ENCODE measurements around the gene DDX1. TPM values are rescaled to one million over a fixed set of nuclear protein-coding genes. Genes with fewer than 3 reads are reported as not detected.

Gene DDX1
- total and polyA plus RNA-seq, 2 donors (not counting 1 experiment from before 2014, with no cell fraction given), result 13.2 to 52.6 TPM

DNA sequence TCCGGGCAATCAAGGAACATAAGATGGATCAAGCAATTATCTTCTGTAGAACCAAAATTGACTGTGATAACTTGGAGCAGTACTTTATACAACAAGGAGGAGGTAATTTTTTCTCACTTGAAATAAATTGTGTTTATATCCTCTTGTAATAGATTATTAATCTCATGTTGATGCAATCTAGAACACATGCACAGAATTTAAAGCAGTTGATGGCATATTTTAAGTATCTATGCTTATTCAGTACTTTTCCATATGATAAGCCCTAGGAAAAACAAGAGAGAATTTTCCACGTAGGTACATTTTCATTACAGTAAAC, 31.8 kb downstream of the DDX1 start:
- Histone ChIP-seq H4K20me1 (ENCODE audit: control insufficient read depth, insufficient read depth, low read length, poor library complexity, severe bottlenecking) (no peaks in the 10 kb centered on the region), H3K79me2 (ENCODE audit: control insufficient read depth, insufficient read depth, low read length) (no peaks in the 10 kb centered on the region), H3K9me3 (ENCODE audit: control extremely low read depth in 1 of 3, control insufficient read depth in 2 of 3, insufficient read depth in 1 of 3, low read length in 2 of 3) (peaks cover 0 to 2% (median 0%) of the 10 kb centered on the region in 3 donors), H3K27me3 (replicated peaks in 1 of 4; ENCODE audit: control extremely low read depth in 1 of 4, control insufficient read depth in 3 of 4, insufficient read depth in 4 of 4, low read length in 3 of 4) (no peaks in the 10 kb centered on the region), H3K27ac (ENCODE audit: low read length in 2 of 2) (no peak overlapping the region), H3K36me3 (replicated peaks in 1 of 2; ENCODE audit: control extremely low read depth in 1 of 2, control insufficient read depth in 1 of 2, extremely low read depth in 1 of 2, insufficient read depth in 2 of 2, low read length in 1 of 2) (peaks cover 19 to 84% of the 10 kb centered on the region in 2 experiments), H3K9ac (ENCODE audit: low read length) (no peak overlapping the region), H3K4me1 (ENCODE audit: control insufficient read depth in 2 of 2, insufficient read depth in 2 of 2, low read length in 2 of 2) (no peaks in the 10 kb centered on the region), H2AFZ (ENCODE audit: insufficient read depth, low read depth, low read length, poor library complexity, severe bottlenecking) (no peak overlapping the region), H3K4me3 (ENCODE audit: control extremely low read depth in 1 of 5, extremely low read depth in 1 of 5, insufficient read depth in 1 of 5, low read depth in 2 of 5, low read length in 4 of 5) (no peak overlapping the region), H3K4me2 (replicated peaks; ENCODE audit: low read depth, low read length, poor library complexity, severe bottlenecking) (no peak overlapping the region)
- DNase-seq (no peak), ATAC-seq (ENCODE audit: low read depth) (no peak)
- WGBS (ENCODE audit: insufficient coverage), result no CpG with 5 or more reads among the region's 2 CpGs
- intact Hi-C loops (cut with micrococcal nuclease), result no loop called here
- H3K27ac Mint-ChIP-seq, result no peak overlapping the region
- no peaks in the 10 kb centered on the region for H3K4me1 Mint-ChIP-seq
- ChIA-PET CTCF (no interaction called here), POLR2A (no interaction called here)
- H3K4me3 Mint-ChIP-seq, result no peak overlapping the region
- no peaks in the 10 kb centered on the region for H3K9me3 Mint-ChIP-seq (ENCODE audit: insufficient read depth)
- H3K27me3 Mint-ChIP-seq, result no peaks in the 10 kb centered on the region
- no peak for TF ChIP-seq EZH2 (IDR thresholded peaks at IDR 0.05; ENCODE audit: borderline replicate concordance, insufficient read depth, low read depth, low read length, poor library complexity, severe bottlenecking)
- TF ChIP-seq, protein P1, sequence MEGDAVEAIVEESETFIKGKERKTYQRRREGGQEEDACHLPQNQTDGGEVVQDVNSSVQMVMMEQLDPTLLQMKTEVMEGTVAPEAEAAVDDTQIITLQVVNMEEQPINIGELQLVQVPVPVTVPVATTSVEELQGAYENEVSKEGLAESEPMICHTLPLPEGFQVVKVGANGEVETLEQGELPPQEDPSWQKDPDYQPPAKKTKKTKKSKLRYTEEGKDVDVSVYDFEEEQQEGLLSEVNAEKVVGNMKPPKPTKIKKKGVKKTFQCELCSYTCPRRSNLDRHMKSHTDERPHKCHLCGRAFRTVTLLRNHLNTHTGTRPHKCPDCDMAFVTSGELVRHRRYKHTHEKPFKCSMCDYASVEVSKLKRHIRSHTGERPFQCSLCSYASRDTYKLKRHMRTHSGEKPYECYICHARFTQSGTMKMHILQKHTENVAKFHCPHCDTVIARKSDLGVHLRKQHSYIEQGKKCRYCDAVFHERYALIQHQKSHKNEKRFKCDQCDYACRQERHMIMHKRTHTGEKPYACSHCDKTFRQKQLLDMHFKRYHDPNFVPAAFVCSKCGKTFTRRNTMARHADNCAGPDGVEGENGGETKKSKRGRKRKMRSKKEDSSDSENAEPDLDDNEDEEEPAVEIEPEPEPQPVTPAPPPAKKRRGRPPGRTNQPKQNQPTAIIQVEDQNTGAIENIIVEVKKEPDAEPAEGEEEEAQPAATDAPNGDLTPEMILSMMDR (IDR thresholded peaks at IDR 0.05), result no peak

DNA sequence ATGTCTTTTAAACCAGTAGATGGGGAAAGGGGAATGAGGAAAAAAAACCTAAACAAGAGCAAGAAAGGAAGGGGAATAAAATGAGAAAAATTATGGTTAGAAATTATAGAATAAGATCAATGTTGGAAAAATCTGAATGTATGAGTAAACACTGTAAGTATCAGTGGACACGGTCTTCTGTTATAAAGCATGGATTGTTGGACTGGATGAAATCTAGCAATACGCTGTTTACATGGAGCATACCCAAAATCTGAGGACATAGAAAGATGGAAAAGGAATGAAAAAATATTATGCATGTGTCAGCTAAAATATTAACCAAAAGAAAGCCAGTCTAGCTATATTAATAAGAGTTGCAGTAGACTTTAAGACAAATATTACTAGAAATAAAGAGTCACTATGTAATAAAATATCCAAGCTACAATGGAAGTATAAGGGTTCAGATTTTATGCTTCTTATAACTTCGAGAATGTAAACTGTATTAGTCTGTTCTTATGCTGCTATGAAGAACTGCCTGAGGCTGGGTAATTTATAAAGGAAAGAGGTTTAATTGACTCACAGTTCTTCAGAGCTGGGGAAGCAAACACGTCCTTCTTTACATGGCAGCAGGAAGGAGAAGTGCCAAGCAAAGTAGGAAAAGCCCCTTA, 32.4 kb downstream of the DDX1 start:
- no peak overlapping the region for H3K4me3 ChIP-seq (ENCODE audit: control extremely low read depth in 1 of 5, extremely low read depth in 1 of 5, insufficient read depth in 1 of 5, low read depth in 2 of 5, low read length in 4 of 5)
- no peak overlapping the region for H3K4me3 Mint-ChIP-seq
- H3K36me3 ChIP-seq (replicated peaks in 1 of 2; ENCODE audit: control extremely low read depth in 1 of 2, control insufficient read depth in 1 of 2, extremely low read depth in 1 of 2, insufficient read depth in 2 of 2, low read length in 1 of 2), result peaks cover 19 to 78% of the 10 kb centered on the region in 2 experiments
- H3K27ac ChIP-seq (ENCODE audit: low read length in 2 of 2), result no peak overlapping the region
- H3K27ac Mint-ChIP-seq, result no peak overlapping the region
- peaks cover 0 to 2% (median 0%) of the 10 kb centered on the region in 3 donors for H3K9me3 ChIP-seq (ENCODE audit: control extremely low read depth in 1 of 3, control insufficient read depth in 2 of 3, insufficient read depth in 1 of 3, low read length in 2 of 3)
- DNase-seq (no peak), ATAC-seq (ENCODE audit: low read depth) (no peak)
- H3K27me3 Mint-ChIP-seq, result no peaks in the 10 kb centered on the region
- H3K9me3 Mint-ChIP-seq (ENCODE audit: insufficient read depth), result no peaks in the 10 kb centered on the region
- ChIA-PET POLR2A (no interaction called here), CTCF (no interaction called here)
- no peaks in the 10 kb centered on the region for H3K4me1 Mint-ChIP-seq
- H3K4me2 ChIP-seq (replicated peaks; ENCODE audit: low read depth, low read length, poor library complexity, severe bottlenecking), result no peak overlapping the region
- no peaks in the 10 kb centered on the region for H4K20me1 ChIP-seq (ENCODE audit: control insufficient read depth, insufficient read depth, low read length, poor library complexity, severe bottlenecking)
- intact Hi-C loops (cut with micrococcal nuclease), result no loop called here
- no peaks in the 10 kb centered on the region for H3K4me1 ChIP-seq (ENCODE audit: control insufficient read depth in 2 of 2, insufficient read depth in 2 of 2, low read length in 2 of 2)
- no peak overlapping the region for H2AFZ ChIP-seq (ENCODE audit: insufficient read depth, low read depth, low read length, poor library complexity, severe bottlenecking)
- no peak overlapping the region for H3K9ac ChIP-seq (ENCODE audit: low read length)
- no peaks in the 10 kb centered on the region for H3K79me2 ChIP-seq (ENCODE audit: control insufficient read depth, insufficient read depth, low read length)
- no peaks in the 10 kb centered on the region for H3K27me3 ChIP-seq (replicated peaks in 1 of 4; ENCODE audit: control extremely low read depth in 1 of 4, control insufficient read depth in 3 of 4, insufficient read depth in 4 of 4, low read length in 3 of 4)
- WGBS (ENCODE audit: insufficient coverage), result 100% methylated on average over 2 of the region's 4 CpGs
- no peak for TF ChIP-seq EZH2 (IDR thresholded peaks at IDR 0.05; ENCODE audit: borderline replicate concordance, insufficient read depth, low read depth, low read length, poor library complexity, severe bottlenecking)
- TF ChIP-seq, protein P1 (IDR thresholded peaks at IDR 0.05), result no peak
